Subcutaneous adipose tissue (tissue), 4 donors: ENCODE results near the gene HELZ. TPM values are rescaled to one million over a fixed set of nuclear protein-coding genes. Genes with fewer than 3 reads are reported as not detected.

ENCODE experiments used
- CTCF ChIP-seq: fragments of 450-650 bp; IDR thresholded peaks from one replicate; pipeline ENCODE4 v1.5.1; 2016; ENCODE audit warnings: low read depth, mild to moderate bottlenecking, control low read depth, antibody characterized with exemption, moderate library complexity
- total RNA-seq, 4 donors: library from RNA; depleted of rRNA; stranded (reverse); fragments of >200 nt; gene quantifications; one replicate each; pipeline ENCODE4 v1.1.0, GENCODE V29; 2016

The HELZ gene
- total RNA-seq, 4 donors from 2014 or later = 74.5 to 83.0 (median 76.8) TPM

- no peak for TF ChIP-seq CTCF
Observed at GRCh38 chr17:67164302-67164701, 80.7 kb downstream of the HELZ start.

DNA sequence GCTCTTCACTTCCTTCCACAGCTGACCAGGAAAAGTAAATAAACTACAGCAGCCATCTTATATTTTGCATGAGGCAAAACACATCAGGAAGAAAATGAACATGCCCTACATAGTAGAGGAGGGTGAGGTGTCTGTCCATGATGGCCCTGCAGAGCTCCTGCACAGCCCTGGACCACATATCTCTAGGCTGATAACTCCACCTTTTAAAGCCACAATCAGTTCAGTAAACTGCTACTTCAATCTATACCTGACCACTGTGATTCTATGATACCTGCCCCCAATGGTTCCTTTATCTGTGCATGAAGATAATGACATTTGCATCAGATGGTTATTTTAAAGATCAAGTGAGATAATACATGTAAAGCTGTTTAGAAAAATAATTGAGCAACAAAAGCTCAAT, 82.2 kb downstream of the HELZ start:
- no peak for TF ChIP-seq CTCF

DNA sequence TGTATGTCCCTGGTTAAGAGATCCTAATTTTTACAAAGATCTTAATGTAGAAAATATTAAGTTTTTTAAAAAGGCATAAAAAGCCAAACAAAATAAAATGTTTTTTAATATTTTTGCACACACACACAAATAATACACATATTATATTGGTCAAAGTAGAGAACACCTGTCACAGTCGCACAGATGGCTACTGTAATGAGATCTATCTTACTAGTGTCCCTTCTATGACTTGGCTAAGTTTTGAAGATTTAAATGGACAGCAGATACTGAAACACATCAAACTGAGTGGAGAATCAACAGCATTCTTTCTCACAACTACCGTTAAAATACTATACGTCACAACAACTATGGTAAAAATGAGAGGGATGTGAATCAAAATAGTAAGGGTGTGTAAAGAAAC, 83.4 kb downstream of the HELZ start:
- TF ChIP-seq CTCF = no peak

GRCh38 chr17:67160791-67161190, 84.2 kb downstream of the HELZ start:
- TF ChIP-seq CTCF = no peak

- no peak for TF ChIP-seq CTCF
Observed at GRCh38 chr17:67157732-67158639, 87.0 kb downstream of the HELZ start.

DNA sequence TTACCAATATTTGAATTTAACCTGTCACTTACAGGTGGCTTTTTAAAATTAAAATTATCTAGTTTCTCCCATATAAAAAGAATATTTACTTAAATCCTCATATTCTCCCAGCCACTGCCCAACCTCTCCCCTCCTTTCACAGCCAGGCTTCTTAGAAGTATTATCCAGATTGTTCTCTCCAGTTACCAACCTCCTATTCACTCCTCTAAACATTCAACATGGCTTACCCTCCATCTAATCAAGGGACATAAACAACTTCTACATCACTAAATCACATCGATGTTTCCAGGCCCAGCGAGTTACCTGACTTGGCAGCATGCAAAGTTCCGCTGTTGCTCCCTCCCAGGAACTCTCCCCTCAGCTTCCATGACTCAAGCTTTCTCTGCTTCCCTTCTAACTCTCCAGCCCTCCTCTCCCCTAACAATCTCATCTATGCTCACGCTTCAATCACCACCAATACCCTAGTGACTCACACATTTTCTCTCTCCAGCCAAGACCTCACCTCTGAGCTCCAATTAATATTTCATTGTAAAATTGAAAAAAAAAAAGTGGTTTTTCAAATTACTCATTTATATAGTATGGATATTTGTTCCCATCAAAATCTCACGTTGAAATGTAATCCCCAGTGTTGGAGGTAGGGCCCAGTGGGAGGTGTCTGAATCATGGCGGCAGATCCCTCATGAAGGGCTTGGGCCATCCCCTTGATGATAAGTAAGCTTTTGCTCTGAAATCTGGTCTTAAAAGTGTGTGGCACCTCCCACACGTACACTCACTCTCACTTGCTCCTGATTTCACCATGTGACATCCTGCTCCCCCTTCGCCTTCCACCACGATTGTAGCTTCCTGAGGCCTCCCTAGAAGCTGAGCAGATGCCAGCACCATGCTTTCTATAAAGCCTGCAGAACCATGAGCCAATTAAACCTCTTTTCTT, 88.5 kb downstream of the HELZ start:
- TF ChIP-seq CTCF = no peak

- TF ChIP-seq CTCF = no peak
Observed at GRCh38 chr17:67152824-67153223, 92.2 kb downstream of the HELZ start.
